GM21515 (cell line): ENCODE data around the gene WASF3.
"Not testable (repeated sequence)": the region's sequence is repeated elsewhere in the genome, so short reads cannot be mapped to it uniquely, and the experiment has no call there.

ENCODE experiments used
- ATAC-seq: cut with Tn5 transposase; IDR thresholded peaks from one replicate; pipeline ENCODE4 v1.9.1; 2021; ENCODE audit not compliant: unreplicated experiment

WASF3 gene

DNA sequence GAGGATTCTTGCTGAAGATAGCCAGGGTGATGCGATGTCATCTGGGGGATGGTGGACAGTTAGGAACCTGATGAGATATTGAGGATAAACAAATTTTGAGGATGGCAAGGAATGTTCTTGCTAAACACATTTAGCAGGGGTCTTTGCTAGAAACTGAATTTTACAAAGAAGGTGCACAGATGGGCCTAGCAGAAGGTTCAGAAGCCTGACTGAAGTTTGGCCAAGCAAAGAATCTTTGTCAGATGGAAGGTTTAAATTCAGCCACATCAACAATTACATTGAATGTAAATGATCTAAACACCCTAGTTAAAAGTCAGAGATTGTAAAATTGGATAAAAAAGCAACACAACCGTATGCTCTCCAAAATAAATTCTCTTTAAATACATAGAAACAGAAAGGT, 68.8 kb downstream of the WASF3 start:
- no peak for ATAC-seq

DNA sequence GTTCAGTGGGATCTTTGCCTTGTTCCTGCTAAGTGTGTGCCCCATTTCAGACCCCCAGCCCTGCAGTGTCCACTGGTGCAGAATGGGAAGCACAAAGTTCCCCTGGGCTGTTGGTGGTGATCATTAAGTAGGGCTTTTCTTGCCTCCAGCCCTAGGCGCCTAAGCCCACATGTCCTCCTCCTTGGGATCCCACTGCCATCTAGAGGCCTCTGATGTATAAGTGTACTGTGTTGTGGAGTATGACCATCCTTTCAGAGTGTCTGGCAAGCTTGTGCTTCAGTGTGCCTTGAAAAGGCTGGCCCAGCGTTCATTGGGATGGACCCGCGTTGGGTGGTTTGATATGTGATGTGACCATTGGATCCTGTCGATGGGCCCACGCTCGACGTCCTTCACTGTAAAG, 71.2 kb downstream of the WASF3 start:
- ATAC-seq: no peak

DNA sequence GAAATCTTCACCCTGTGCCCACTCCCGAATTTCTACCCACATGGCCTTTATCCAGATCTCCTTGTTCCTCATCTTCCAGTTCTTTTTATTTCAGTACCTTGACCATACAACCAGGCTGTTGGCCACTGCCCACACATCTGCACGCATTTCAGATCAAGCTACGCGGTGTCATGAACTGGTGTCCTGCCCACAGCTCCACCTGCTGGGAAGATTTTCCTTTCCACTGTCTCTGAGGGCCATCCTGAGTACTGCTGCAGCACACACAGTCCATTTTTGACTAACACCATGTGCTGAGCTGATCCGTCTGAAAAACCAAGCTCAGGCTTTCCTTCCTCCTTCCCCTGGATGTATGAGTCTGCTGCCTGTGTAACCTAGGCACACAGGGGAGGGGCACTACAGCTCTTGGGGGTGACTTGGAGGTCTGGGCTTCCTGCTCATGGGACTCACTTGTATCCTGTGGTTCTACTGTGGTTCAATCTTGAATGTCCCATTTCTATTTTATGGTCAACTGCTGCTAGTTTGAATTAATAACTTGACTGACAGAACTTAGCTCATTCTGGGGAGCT, 71.9 kb downstream of the WASF3 start:
- ATAC-seq: no peak

DNA sequence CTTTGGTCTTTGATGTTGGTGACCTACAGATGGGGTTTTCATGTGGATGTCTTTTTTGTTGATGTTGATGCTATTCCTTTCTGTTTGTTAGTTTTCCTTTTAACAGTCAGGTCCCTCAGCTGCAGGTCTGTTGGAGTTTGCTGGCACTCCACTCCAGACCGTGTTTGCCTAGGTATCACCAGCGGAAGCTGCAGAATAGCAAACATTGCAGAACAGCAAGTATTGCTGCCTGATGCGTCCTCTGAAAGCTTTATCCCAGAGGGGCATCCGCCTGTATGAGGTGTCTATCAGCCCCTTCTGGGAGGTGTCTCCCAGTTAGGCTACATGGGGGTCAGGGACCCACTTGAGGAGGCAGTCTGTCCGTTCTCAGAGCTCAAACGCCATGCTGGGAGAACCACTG, 78.2 kb downstream of the WASF3 start:
- ATAC-seq: not testable (repeated sequence)

DNA sequence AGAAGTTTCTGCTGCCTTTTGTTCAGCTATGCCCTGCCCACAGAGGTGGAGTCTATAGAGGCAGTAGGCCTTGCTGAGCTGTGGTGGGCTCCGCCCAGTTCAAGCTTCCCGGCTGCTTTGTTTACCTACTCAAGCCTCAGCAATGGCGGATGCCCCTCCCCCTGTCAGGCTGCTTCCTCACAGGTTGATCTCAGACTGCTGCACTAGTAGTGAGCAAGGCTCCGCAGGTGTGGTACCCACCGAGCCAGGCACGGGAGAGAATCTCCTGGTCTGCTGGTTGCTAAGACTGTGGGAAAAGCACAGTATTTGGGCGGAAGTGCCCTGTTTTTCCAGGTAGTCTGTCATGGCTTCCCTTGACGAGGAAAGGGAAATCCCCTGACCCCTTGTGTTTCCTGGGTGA, 78.6 kb downstream of the WASF3 start:
- ATAC-seq: not testable (repeated sequence)

DNA sequence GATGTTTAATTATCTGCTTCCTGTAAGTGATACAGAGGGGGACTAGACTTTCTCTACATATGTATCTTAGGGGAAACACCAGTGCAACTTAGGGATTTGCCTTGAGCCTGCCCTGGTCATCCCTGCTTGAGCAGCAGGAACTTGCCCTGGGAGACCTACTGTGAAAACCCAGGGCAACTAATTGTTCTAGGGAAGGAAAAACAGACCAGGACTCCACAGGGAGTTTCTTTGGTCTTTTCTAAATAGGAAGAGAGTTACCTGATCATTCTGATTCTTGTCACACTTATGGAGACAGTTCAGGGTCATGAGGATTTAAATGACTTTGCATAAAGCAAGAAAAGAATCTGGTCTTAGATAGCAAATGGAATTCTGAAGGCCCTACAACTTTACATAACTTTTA, 89.1 kb downstream of the WASF3 start:
- no peak for ATAC-seq

DNA sequence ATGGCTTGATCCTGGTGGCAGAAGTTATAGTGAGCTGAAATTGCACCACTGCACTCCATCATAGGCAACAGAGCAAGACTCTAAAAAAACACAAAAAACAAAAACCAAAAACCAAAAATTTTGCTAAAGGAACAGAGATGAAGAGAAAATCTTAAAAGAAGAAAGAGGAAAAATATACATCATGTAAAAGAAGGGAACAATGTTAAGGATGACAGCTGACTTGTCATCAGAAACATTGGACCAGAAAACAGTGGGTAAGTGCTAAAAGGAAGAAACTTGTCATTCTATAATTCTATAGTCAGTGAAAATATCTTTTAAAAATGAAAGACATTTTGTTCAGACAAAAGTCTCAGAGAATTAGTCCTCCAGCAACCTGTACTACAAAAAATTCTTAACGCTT, 93.8 kb downstream of the WASF3 start:
- no peak for ATAC-seq

DNA sequence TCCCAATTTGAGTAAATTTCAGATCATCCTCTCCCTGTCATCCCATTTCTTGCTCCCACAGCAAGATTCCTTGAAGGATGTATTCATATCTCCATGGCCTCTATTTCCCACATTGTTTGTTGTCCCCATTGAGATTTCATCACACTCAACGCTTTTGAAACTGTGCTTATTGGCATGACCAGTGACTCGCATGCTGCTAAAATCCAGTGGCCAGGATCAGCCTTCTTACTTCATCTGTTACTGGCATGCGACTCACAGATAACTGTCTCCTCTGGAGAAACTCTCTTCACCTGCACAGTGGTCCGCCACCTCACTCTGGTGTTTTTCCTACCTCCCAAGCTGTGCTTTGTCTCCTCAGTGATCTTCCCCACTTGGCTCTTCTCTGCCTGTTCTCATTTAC, 95.8 kb downstream of the WASF3 start:
- ATAC-seq: no peak

DNA sequence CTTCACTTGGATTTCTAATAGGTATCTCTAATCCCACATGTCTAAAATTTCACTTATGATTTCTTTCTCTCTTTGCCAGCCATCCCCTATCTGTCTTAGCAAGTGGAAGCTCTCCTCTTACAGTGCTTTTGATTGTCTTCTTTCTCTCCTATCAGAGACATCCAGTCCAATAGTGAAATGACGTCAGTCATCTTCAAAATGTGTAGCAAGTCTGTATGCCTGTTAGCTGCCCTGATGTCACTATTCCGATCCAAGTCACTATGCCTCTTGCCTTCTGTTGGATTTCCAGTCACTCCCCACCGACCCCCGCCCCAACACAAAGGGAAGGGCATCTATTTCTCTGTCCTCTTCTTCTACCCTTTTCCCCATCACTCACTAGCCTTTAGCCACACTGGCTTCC, 96.4 kb downstream of the WASF3 start:
- no peak for ATAC-seq

DNA sequence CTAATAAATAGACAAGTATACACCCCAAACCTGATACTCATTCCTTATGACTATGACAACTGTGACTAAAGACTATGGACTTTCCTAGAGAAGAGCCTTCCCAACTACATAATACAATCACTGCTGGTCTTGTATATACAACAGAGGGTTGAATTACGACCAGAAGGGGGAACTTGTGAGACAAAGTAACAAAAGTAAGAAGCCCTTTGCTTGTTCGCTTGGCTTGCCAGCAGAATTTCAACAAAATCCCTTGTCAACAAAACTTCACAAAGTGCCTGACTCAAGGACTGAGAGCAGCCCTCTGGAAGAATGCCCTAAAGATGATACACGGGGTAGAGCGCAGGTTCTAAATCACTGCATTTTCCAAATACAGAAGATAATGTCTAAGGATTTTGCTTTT, 99.4 kb downstream of the WASF3 start:
- ATAC-seq: no peak

DNA sequence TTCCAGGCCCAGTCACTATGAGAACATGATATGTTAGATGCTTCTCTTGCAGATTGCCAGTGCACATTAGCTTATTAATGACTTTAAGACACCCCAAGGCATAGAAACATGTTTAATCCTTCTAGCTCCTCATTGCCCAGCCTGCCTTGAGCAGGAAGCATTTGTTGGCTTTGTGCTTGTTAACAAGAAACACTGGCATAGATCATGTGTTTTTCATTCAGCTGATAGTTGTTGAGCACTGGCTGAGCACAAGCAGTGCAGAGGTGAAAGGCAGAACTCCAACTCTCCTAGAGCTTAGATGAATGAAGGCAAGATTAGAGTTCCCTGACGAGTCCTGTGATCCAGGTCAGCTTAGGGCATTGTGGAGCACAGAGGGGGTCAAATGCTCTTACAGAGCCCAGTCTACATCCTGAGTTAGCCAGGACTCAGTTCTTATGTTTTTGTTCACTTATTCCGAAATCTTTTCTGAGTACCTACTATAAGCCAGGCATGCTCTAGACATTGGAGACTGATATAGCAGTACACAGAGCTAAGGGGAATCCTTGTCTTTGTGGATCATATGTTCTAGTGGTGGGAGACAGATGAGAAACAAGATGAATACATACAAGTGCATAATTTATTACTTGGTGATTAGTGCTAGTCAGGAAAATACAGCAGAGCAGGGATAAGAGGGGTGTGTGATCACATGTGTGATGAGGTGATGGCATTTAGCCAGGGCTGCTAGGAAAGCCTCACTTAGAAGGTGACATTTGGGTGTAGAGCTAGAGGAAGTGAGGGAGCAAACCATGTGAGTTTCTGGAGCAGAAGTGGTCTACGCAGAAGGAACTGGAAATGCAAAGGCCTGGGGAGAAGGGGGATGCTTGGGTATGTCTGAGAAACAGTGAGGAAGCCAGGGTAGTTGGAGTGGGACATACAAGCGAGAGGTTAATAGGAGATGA, 101.2 kb downstream of the WASF3 start:
- ATAC-seq: no peak

DNA sequence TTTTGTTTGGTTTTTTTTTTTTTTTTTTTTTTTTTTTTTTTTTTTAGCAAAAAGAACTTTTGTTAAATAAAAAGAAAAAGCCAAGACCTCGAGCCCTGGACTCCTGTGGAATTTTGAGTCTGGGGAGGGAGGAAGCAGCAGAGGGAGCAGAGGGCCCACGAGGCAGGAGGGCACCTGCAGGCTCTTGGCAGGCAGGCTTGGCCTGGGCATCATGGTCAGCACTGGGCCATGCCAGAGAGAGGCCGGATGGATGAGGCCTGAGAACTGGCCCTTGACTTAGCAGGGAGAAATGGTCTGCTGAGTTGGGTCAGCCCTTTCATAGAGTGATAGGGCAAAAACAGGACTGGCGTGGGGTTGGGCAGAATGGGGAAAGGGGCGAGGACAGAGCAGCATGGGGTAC, 102.7 kb downstream of the WASF3 start:
- ATAC-seq: no peak

DNA sequence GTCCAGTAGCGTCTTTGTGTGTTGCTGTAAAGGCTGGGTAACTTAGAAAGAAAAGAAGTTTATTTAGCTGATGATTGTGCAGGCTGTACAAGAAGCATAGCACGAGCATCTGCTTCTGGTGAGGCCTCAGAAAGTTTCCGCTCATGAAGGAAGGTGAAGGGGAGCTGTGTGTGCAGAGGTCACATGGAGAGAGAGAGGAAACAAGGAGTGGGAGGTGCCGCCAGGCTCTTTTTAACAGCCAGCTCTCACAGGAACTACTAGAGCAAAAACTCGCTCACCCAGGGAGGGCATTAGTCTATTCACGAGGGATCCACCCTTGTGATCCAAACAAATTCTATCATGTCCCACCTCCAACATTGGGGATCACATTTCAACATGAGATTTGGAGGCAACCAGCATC, 103.3 kb downstream of the WASF3 start:
- no peak for ATAC-seq

DNA sequence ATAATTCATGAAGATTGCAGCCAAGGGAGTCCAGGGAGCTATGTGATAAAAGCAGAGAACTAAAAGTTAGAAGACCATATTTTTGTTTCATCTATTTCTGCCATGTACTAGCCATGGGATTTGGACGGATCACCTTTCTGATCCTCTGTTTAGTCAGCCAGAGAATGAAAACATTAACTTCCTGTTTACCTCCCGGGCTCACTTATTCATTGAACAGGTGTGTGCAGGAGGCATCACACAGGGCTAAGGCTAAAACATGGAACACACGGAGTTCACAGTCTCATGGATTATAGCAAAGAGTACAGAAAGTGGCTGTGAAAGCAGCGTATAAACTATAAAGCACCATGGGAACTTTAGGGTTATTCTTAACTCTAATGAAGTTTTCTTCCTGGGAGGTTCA, 106.3 kb downstream of the WASF3 start:
- ATAC-seq: no peak

DNA sequence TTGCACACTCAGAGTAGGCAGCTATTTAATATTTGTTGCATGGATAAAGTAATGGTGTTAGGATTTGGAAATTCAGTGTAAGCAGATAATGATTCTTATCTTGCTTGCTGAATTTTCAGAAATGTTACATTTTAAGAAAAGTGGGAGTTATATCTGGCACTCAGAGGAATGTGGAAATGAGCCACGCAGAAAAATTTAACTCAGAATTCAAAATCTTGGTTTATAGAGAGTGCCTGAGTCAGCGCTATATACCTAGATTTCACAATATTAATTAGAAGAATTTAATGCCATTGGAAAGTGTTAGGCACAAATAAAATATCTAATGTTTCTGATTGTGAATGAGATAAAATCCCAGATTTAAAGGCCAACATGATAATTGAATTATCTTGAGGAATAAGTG, 106.8 kb downstream of the WASF3 start:
- ATAC-seq: no peak

DNA sequence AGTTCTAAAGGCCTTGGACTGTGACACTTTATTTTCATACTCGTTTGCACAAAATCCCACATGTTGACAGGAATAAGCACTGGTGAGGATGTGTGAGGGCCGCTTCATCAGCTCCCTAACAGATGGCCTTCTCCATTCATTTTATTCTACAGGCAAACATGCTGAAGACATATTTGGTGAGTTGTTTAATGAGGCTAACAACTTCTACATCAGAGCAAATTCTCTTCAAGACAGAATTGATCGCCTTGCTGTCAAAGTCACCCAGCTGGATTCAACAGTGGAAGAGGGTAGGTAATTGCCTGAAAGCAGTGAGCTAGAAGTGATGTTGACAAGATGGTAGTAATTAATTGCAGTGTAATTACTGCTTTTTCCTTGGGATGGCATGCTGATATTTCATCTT, 107.4 kb downstream of the WASF3 start:
- no peak for ATAC-seq

DNA sequence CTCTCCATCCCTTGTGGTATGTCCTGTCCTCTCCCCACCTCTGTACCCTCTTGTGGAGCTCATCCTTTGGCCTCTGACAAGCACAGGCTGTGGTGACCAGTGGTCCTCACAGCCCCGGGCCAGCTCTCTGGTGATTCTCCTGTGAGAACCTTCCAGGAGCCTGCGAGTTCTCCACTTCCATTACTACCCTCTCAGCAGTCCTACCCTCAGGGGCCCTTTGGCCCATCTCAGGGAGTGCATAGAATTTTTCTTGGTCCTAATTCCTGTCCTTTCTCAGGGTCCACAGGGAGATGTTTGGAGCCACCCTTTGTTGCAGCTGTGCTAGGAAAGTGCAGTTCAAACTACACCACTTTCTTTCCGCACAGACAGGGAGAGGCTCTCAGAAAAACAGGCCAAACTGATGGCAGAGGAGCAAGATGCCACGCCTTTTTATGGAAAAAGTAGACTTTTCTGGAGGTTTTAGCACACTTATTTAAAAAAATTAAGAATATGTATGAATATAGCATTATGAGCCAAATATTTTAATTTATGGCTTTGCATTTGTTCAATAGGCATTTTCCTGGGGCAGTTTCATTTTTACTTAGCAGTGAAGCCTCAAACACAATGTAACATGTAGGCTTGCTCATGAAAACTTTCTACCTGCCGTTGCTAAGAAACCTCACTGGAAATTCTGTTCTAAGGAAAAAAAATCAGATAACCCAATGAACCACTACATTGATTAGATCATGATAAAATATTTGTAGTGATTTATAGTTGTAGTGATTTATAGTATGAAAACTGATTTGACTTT, 111.1 kb downstream of the WASF3 start:
- no peak for ATAC-seq

DNA sequence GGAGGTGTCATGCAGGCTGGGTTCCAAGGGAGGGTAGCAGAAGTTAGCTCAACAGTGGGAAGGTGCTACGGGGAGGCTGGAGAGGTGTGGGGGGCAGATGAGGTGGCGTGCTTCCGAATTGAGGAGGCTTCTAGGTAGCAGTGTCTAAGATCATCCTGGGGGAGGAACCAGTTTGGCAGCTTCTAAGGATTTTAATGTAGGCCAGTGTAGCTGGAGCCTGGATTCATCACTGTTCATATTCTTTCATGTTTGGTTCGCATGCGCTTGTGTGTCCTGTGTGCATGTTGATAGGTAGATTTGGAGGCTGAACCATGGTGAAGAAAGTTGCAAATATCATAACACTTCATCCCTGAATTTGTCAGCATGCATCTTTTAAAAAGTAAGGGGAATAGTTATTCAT, 116.4 kb downstream of the WASF3 start:
- ATAC-seq: no peak

DNA sequence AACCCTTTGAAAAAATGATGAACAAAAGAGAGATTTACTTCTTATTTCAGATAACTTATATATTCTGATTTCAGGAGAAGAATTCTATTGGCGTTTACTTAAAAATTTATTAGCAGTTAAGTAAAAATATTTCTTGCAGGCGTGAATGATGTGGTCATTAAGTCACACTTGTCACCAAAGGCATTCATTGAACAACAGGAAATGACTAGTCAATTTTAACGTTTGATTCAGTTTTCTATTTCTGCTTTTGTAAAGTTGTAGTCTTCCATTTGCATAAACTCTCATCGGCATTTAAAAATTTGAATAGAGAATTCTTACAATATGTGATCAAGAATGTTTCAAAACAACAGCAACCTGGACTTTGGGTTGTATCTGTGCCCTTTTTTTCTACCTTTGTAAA, 119.7 kb downstream of the WASF3 start:
- no peak for ATAC-seq

DNA sequence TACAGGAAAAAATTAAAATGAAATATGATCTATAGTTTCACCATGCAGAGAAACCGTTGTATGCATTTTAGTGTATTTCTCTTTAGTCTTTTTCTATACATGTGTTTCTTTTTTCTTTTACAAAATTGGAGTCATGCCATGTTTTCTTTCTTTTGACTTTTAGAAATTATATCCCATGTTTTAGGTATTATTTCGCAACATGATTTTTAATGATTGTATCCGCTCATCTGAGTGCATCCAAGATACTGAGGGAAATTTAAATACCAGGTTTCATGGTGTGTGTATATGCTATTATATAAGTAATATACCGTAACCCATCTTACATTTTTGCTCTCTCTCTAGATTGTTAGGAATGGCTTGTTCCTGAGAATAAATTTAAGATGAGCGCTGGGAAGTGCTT, 120.8 kb downstream of the WASF3 start:
- ATAC-seq: no peak

DNA sequence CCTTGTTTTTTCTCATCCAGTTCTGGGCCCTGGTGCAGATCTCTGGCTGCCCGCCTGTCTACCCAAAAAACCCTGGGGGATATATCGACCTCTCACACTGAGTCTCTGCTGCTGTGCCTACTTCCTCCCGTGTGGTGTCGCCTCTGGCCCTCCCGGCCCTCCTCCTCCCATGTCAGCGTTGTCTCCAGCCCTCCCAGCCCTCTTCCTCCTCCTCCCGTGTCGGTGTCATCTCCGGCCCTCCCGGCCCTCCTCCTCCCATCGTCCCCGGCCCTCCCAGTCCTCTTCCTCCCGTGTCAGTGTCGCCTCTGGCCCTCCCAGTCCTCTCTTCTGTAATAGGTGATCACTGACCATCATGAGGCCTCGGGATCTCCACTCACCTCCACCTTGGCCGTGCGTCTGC, 121.3 kb downstream of the WASF3 start:
- no peak for ATAC-seq
